ENCODE data around the gene TSPAN1. TPM values are rescaled to one million over a fixed set of nuclear protein-coding genes. Genes with fewer than 3 reads are reported as not detected.
A peak's percentile ranks its signal among the peaks of the same experiment; 100 is the strongest.

TSPAN1 gene
- total RNA-seq, 1 donor from 2014 or later, result 68.9 TPM

GRCh38 chr1:46184920-46185658, 10.2 kb downstream of the TSPAN1 start:
- Histone ChIP-seq H3K27ac (no peak overlapping the region), H3K36me3 (peaks cover 22% of the 10 kb centered on the region), H3K9me3 (no peaks in the 10 kb centered on the region), H3K27me3 (ENCODE audit: low read depth) (no peaks in the 10 kb centered on the region), H3K4me3 (no peak overlapping the region), H3K4me1 (peaks cover 44% of the 10 kb centered on the region)
- DNase-seq (no peak), ATAC-seq (no peak)
- TF ChIP-seq, protein P1, sequence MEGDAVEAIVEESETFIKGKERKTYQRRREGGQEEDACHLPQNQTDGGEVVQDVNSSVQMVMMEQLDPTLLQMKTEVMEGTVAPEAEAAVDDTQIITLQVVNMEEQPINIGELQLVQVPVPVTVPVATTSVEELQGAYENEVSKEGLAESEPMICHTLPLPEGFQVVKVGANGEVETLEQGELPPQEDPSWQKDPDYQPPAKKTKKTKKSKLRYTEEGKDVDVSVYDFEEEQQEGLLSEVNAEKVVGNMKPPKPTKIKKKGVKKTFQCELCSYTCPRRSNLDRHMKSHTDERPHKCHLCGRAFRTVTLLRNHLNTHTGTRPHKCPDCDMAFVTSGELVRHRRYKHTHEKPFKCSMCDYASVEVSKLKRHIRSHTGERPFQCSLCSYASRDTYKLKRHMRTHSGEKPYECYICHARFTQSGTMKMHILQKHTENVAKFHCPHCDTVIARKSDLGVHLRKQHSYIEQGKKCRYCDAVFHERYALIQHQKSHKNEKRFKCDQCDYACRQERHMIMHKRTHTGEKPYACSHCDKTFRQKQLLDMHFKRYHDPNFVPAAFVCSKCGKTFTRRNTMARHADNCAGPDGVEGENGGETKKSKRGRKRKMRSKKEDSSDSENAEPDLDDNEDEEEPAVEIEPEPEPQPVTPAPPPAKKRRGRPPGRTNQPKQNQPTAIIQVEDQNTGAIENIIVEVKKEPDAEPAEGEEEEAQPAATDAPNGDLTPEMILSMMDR (IDR thresholded peaks at IDR 0.05), result no peak
- intact Hi-C loops (cut with DNase I), result loop anchor here (5.0 kb wide), 1 partner anchor 148 kb away; no protein-coding TSS in a partner anchor

DNA sequence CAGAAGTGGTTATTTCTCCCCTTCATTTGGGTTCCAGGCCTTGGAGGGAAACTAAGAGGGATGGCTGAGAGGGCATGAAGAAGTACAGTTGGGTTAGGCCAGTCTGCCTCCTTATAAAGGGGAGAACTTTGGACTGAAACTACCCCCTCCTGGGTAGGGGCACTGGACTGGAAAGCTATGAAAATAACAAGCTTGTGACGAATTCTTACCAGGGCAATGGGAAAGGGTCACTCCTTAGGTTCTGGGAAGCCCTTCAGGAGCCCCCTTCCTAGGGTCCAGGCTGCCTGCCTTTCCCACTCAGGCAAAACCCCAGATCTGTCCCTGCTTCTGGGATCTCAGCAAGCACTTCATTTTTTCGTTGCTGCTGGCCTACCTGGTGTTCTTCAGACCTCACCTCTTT, 11.2 kb downstream of the TSPAN1 start:
- Histone ChIP-seq H3K27me3 (ENCODE audit: low read depth) (no peaks in the 10 kb centered on the region), H3K36me3 (peaks cover 31% of the 10 kb centered on the region), H3K27ac (no peak overlapping the region), H3K4me3 (no peak overlapping the region), H3K4me1 (peaks cover 34% of the 10 kb centered on the region), H3K9me3 (no peaks in the 10 kb centered on the region)
- intact Hi-C loops (cut with DNase I), result no loop called here
- DNase-seq (no peak), ATAC-seq (no peak)
- TF ChIP-seq, protein P1 (IDR thresholded peaks at IDR 0.05), result no peak

GRCh38 chr1:46187106-46187869, 12.4 kb downstream of the TSPAN1 start:
- TF ChIP-seq, protein P1 (IDR thresholded peaks at IDR 0.05), result no peak
- peak; percentile 59 for DNase-seq
- Histone ChIP-seq H3K27ac (peak overlapping the region; percentile 56), H3K4me1 (peaks cover 33% of the 10 kb centered on the region), H3K9me3 (no peaks in the 10 kb centered on the region), H3K27me3 (ENCODE audit: low read depth) (no peaks in the 10 kb centered on the region), H3K36me3 (peaks cover 42% of the 10 kb centered on the region), H3K4me3 (no peak overlapping the region)
- ATAC-seq, result peak; percentile 31 to 55
- intact Hi-C loops (cut with DNase I), result no loop called here

GRCh38 chr1:46188295-46189030, 13.6 kb downstream of the TSPAN1 start:
- peaks cover 54% of the 10 kb centered on the region for H3K36me3 ChIP-seq
- H3K4me1 ChIP-seq, result peaks cover 21% of the 10 kb centered on the region
- no peaks in the 10 kb centered on the region for H3K9me3 ChIP-seq
- H3K4me3 ChIP-seq, result no peak overlapping the region
- H3K27me3 ChIP-seq (ENCODE audit: low read depth), result no peaks in the 10 kb centered on the region
- TF ChIP-seq, protein P1 (IDR thresholded peaks at IDR 0.05), result no peak
- intact Hi-C loops (cut with DNase I), result no loop called here
- DNase-seq (no peak), ATAC-seq (peak; percentile 27 to 44)
- peak overlapping the region; percentile 58 for H3K27ac ChIP-seq

DNA sequence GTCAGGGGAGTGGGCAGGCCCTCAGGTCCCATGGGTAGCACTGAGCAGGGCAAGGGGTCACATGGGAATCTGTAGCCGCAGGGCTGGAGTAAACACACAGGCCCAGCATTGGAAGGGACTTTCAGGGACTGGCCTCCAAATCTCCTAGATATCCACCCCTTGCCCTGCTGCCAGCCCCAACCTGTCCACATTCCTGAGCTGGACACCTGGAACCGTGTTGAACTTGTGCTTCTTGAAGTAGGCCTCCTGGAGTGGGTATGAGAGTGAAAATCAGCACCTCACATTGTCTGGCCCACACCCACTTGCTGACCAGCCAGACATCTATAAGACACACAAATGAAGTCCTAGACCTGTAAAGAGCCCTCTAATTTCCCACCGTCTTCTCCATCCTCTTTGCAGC, 15.7 kb downstream of the TSPAN1 start:
- Histone ChIP-seq H3K4me3 (no peak overlapping the region), H3K9me3 (no peaks in the 10 kb centered on the region), H3K36me3 (peaks cover 74% of the 10 kb centered on the region), H3K4me1 (peaks cover 15% of the 10 kb centered on the region), H3K27me3 (ENCODE audit: low read depth) (no peaks in the 10 kb centered on the region), H3K27ac (peak overlapping the region; percentile 11)
- ATAC-seq (peak; percentile 39 to 51), DNase-seq (no peak)
- TF ChIP-seq, protein P1 (IDR thresholded peaks at IDR 0.05), result no peak
- intact Hi-C loops (cut with DNase I), result no loop called here

Data from lower lobe of right lung (tissue), 2 donors.